Stomach (tissue), 4 donors: Measurements from ENCODE around the gene HEATR3.

Source experiments
- CTCF ChIP-seq, 7 experiments: fragments of 450-650 bp in 4 of 7; fragments of 200-600 bp in 3 of 7; sonication (generic) in 3 of 7; IDR thresholded peaks; one replicate each; pipeline ENCODE4 v1.5.1; 2016 to 2019; ENCODE audit warnings: antibody characterized with exemption in 7 of 7, control low read depth in 2 of 7, mild to moderate bottlenecking in 1 of 7
- POLR2A ChIP-seq, 4 donors: fragments of 450-650 bp; IDR thresholded peaks; one replicate each; pipeline ENCODE4 v1.6.1; 2016; ENCODE audit warnings: antibody characterized with exemption in 4 of 4, control low read depth in 2 of 4, mild to moderate bottlenecking in 1 of 4, moderate library complexity in 1 of 4
- POLR2AphosphoS5 ChIP-seq, 3 donors: sonication (generic); formaldehyde crosslinking; IDR thresholded peaks; one replicate each; pipeline ENCODE4 v1.6.1; 2016; ENCODE audit warnings: antibody characterized with exemption in 3 of 3

GRCh38 chr16:50086176-50086575 is 20.4 kb downstream of the HEATR3 start:
- TF ChIP-seq CTCF (IDR thresholded peaks at IDR 0.05) (no peak), POLR2A (IDR thresholded peaks at IDR 0.05) (no peak), POLR2AphosphoS5 (IDR thresholded peaks at IDR 0.05) (no peak)
